NB4 (cell line): ENCODE results near the gene MRPL58.
"Not testable (repeated sequence)": the region's sequence is repeated elsewhere in the genome, so short reads cannot be mapped to it uniquely, and the experiment has no call there.

Experiments used
- DNase-seq: peaks from one replicate; pipeline ENCODE4 v3.0.0; 2010; ENCODE audit warnings: low read depth
- H3K4me3 ChIP-seq: one replicate; pipeline ENCODE4 v1.5.1; 2011; ENCODE audit warnings: mild to moderate bottlenecking, low read depth, low read length, moderate library complexity
- CTCF ChIP-seq: IDR thresholded peaks from one replicate; pipeline ENCODE4 v1.5.1; 2012; ENCODE audit warnings: low read depth, low read length
- MAX ChIP-seq: IDR thresholded peaks from 2 replicates; pipeline ENCODE4 v1.6.1; 2011; ENCODE audit warnings: low read depth, low read length
- MYC ChIP-seq: IDR thresholded peaks from 2 replicates; pipeline ENCODE4 v1.6.1; 2011; ENCODE audit warnings: low read depth, low read length
- POLR2A ChIP-seq: IDR thresholded peaks from 2 replicates; pipeline ENCODE4 v1.6.1; 2011; ENCODE audit warnings: mild to moderate bottlenecking; ENCODE audit not compliant: insufficient read length; ENCODE audit errors: extremely low read depth

Gene MRPL58

GRCh38 chr17:75004371-75004770 is 8.1 kb upstream of the MRPL58 start:
- TF ChIP-seq POLR2A (no peak), MAX (no peak), MYC (no peak), CTCF (no peak)
- DNase-seq: no peak

DNA sequence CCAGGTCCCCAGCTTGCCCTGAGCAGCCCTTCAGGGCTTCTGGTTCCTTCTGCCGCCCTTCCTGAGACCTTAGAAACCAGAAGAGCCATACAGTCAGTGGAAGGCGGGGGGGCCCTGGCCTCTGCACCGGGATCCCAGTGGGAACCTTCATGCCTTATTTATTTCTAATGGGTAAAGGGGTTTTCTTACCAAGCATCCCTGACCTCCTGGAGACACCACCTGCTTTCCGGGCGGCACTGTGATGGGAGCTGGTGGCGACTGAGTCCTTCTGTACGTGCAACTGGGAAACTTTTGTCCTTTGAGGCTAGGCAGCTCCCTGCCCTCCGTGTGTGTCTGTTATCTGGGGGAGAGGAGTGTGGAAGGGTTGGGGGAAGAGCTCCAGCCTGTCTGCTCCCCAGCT is 7.2 kb upstream of the MRPL58 start:
- TF ChIP-seq CTCF (no peak), MAX (no peak), POLR2A (no peak), MYC (no peak)
- no peak overlapping the region for H3K4me3 ChIP-seq
- DNase-seq: no peak

More at GRCh38 chr17:75004371-75004770, 8.1 kb upstream of the MRPL58 start:
- H3K4me3 ChIP-seq: no peak overlapping the region

DNA sequence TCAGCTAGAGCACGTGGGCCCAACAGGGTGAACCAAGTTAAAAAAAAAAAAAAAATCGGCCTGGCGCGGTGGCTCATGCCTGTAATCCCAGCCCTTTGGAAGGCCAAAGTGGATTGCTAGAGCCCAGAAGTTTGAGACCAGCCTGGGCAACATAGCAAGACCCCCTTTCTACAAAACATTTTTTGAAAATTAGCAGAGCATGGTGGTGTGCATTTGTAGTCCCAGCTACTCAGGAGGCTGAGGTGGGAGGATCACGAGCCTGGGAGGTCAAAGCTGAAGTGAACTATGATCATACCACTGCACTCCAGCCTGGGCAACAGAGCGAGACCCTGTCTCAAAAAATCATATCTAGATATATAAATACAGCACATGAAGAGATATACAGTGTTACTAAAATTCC is 6.4 kb upstream of the MRPL58 start:
- not testable (repeated sequence) for H3K4me3 ChIP-seq, DNase-seq

DNA sequence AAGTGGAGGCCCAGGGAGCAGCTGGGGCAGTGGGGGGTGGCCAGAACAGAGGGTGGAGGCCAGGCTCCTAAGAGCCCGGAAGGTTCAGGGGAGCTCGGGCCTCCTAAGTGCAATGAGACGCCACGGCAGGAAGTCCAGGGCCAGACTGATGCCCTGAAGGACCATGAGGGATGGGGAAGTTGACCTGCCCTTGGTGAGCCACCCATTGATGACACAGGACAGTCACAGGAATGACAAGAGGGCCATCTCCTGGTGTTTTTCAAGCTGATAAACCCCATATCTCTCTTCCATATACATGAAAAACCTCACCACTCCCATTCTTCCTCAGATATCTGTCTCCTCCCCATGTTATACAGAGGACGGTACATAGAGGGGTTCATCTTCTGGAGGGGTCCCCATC is 5.8 kb upstream of the MRPL58 start:
- DNase-seq: peak; percentile 54
- TF ChIP-seq CTCF: no peak
- TF ChIP-seq POLR2A: no peak
- no peak for TF ChIP-seq MAX
- no peak for TF ChIP-seq MYC

GRCh38 chr17:75008373-75008772 is 4.1 kb upstream of the MRPL58 start:
- H3K4me3 ChIP-seq: no peak overlapping the region
- DNase-seq: no peak
- no peak for TF ChIP-seq MYC
- no peak for TF ChIP-seq POLR2A
- TF ChIP-seq CTCF: no peak
- no peak for TF ChIP-seq MAX

More for the DNA sequence above, 5.8 kb upstream of the MRPL58 start:
- H3K4me3 ChIP-seq: no peak overlapping the region

GRCh38 chr17:75009139-75009724 is 3.2 kb upstream of the MRPL58 start:
- TF ChIP-seq CTCF (no peak), POLR2A (no peak), MAX (no peak), MYC (no peak)
- H3K4me3 ChIP-seq: no peak overlapping the region
- DNase-seq: no peak
